Tongue (tissue), 2 donors: ENCODE measurements around the gene MAEA. TPM values are rescaled to one million over a fixed set of nuclear protein-coding genes. Genes with fewer than 3 reads are reported as not detected.
"Not testable (repeated sequence)": the region's sequence is repeated elsewhere in the genome, so short reads cannot be mapped to it uniquely, and the experiment has no call there.

ENCODE experiments used
- DNase-seq: peaks from one replicate; pipeline ENCODE4 v3.0.0-alpha.2; 2015
- total RNA-seq: library from RNA; depleted of rRNA; stranded (reverse); fragments of >200 nt; gene quantifications from one replicate; pipeline ENCODE4 v1.2.3, GENCODE V29; 2014

MAEA gene
- total RNA-seq, 1 donor from 2014 or later, result 52.5 TPM

DNA sequence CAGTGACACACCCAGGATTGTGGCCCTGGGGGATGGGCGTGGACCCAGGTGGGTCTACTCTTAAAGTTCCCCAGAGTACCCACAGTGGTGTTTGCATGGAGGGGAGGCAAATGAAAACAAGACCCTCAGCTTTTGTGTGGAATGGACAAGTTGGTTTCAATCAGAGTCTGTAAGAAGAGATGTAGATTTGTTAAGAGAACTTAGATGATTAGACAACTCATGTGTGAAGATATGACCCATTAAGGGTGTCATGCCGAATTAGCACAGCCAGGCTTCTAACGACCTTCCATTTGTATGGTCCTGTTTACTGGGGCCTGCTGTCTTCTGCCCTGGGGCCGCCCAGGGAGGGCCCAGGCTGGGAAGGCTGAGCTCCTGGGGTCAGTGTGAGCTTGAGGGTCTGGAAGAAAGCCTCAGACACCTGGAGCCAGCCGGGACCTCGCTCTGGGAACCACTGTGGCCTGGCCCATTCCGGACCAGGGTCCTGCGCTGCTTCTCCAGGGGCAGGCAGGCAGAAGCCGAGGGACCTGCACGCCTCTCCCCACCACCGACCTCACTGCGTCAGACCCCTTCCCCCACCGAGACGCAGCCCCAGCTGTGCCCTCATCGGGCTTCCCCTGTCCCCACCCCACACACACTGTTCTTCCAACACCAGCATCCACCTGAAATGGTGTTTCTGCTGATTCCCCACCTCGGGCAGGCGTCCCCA, 77.7 kb downstream of the MAEA start:
- no peak for DNase-seq

DNA sequence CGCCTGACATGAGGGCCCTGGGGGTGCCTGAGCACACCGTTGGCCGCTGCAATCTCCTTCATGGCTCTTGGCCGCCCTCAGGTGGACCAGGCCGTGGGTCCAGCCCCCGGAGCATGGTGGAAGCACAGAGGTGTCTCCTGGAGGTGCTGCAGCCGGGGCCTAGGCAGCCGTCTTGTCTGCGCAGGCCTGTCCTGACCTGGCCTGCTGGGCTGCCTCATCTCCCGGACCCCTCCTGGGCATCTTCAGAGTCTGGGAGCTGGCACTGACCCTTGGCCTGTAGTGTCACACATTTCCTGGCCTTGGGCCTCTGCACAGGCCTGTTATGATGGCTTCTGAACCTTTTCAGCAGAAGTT, 78.2 kb downstream of the MAEA start:
- DNase-seq, result no peak

DNA sequence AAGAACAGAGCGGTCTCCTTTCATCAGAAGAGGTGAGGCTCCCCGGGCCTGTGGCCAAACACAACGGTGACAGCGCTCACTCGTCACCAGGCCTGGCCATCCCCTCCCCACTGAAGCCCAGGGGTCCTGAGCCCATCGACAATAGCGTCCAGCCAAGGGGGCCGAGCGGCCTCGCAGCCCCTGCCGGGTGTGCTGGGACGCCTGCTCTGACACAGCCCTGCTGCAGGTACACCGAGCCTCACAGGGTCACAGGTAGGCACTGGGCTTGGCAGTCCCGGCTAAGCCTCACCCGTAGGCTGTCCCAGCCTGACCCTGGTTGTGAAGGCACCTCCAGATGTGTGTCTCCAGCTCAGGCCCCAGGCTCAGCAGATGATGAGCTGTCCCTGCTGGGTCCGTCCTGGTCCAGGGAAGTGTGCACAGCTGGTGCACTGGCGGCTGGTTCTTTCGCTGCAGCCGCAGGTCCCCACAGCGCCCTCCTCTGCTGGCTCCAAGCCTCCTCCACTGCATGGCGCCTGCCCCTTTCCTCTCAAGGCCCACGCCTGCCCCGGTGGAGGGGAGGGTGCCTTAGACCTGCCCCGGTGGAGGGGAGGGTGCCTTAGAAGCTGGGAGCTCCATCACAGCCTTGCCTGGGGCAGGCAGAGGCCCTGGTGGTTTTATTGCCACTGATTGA, 78.9 kb downstream of the MAEA start:
- DNase-seq, result no peak

DNA sequence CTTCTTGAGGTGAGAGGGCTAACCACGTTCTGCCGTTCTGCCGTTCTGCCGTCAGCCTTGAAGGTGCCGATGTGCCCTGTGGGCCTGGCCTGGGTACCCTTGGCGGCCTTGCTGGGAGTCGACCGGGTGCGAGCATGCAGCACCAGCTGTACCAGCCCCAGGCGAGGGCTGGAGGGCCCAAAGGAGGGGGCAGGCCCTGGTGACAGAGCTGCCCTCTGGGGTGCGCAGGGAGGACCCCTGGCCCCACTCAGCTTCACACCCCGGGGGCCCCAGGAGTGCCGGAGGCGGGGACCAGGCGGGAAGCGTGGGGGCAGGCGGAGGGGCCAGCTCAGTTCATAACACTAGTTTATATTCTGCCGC, 79.4 kb downstream of the MAEA start:
- no peak for DNase-seq

DNA sequence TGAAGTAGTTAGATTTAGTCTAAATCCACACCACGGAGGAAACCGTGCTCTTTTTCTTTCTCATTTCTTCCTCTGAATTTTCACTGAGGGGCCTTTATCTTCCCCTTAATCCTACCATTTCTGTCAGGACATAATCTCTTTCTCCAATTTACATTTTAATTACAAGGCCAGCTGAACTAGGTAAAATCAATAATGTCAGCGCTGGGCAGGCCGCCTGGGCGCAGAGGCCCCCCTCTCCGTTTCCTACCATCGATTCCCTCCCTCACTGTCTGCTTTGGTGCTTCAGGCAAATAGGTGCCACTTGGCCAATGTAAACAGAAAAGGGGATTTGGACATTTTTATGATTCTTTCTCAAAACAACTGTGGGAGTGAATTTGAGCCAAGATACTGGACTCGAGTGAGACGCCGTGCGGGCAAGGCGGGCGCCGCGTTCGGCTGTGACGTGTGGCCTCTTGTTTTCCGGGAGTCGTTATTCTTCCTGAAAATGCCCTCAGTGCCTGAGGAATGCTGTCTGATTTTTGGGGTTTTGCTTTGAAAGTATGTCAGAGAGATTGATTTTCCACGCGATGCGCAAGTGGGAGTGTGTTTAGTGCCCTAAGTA, 79.9 kb downstream of the MAEA start:
- no peak for DNase-seq

DNA sequence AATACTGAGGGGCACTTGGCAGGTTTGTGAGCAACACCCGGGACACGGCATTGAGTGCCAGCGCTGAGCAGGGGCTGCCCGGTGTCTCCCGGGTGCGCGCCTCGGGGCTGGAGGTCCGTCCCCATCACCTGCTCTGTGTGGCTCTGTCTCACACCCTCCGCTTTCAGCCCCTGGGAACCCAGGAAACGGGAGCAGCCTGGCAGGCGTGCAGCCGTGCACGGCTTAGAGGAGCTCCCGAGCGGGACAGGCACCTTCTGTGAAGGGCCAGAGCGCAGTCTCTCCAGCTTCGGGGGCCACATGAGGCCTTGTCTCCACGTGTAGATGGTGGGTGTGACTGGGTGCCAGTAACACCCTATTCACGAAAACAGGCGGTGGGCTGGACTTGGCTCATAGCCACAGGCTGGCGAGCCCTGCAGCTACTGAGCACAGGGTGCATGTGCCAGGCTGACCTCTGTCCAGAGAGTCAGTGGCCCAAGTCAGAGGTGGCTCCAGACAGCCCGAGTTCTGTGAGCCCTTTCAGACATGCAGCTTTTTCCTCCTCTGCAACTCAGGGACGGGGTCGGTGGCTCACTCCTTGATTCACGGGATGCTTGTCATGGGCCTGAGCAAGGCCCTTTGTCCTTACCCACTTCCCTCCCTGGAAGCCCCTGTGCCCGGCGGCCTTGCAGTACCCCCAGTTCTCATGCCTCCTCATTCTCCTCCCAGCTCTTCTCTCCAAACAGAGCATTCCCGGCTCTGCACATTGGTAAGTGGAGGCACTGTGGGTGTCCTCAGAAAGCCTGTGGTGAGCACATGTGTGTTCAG, 80.8 kb downstream of the MAEA start:
- DNase-seq, result no peak

DNA sequence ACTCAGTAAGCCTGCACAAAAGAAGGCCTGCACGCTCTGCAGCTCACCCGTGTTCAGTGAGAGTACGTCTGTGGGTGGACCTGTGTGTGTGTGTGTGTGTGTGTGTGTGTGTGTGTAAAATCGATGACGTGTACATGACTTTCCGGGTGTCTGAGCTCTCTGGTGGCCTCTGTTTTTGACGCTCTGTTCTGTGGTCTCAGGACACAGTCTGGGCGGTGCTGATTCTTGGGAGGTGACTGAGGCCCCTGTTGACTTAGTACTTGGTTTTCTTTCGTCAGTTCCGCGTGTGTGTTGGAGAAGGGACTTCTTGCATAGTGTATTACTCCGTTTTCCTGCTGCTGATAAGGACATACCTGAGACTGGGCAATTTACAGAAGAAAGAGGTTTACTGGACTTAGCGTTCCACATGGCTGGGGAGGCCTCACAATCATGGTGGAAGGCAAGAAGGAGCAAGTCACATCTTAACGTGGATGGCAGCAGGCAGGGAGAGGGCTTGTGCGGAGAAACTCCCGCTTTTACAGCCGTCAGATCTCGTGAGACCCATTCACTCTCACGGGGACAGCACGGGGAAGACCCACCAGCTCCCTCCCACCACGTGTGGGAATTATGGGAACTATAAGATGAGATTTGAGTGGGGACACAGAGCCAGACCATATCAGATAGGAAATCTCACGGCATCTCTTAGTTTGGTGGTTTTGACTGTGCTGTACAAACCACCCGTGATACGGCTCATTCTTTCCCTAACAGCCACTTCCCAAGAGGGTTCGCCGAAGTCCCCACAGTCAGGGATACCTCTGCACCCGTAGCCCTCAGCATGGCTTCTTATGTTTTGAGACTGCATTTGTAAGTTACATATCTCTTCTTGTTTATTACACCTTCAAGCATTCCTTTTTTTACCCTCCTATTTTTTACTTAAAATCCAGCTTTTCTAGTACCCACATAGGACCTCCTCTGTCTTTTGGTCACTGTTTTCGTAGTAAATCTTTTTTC, 81.8 kb downstream of the MAEA start:
- DNase-seq, result no peak

DNA sequence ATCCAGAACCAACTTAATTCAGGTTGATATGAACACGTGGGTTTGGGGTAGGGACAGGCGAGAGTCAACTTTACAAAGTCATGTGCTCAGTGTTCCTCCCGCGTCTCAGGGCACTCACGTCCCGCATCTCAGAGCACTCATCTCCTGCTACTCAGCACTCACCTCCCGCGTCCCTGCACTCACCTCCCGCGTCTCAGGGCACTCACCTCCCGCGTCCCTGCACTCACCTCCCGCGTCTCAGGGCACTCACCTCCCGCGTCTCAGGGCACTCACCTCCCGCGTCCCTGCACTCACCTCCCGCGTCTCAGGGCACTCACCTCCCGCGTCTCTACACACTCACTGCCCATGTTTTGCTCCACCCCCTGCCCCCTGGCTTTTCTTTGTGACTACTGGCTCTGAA, 82.9 kb downstream of the MAEA start:
- not testable (repeated sequence) for DNase-seq

DNA sequence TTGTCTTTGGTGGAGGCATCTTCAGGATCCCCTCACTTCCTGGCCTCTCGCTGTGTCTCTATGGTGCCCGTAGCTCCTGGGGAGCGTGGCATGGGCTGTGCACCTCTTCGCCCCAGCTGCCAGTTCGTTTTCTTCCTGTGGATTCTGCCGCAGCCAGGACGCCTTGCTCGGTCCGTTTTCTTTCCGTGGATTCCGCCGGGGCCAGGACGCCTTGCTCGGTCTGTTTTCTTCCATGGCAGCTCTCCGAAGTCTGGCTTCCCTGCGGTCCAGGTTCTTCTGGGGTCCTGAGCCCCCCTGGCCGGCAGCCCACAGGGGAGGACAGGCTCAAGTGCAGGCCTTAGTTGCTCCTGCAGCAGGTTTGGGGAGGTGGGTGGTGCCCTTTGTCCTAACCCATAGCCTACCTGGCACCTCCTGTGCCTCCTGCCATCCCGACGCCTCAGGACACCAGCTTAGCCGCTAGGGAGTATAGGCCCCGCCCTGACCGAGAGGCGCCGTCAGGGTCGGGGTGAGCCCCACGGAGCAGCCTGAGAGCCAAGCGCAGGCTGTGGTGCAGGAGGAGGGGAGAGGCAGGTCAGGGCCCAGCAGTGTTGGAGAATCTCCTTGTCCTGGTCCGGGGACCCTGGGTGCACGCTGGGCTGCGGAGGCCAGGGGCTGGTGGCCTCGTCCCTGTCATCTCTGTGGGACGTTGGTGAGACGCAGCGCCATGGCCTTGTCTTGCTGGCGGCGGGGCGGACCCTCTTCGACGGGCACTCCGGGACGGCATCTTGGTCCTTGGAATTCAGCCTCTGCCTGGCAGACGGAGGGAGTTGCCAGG, 84.4 kb downstream of the MAEA start:
- DNase-seq, result no peak

DNA sequence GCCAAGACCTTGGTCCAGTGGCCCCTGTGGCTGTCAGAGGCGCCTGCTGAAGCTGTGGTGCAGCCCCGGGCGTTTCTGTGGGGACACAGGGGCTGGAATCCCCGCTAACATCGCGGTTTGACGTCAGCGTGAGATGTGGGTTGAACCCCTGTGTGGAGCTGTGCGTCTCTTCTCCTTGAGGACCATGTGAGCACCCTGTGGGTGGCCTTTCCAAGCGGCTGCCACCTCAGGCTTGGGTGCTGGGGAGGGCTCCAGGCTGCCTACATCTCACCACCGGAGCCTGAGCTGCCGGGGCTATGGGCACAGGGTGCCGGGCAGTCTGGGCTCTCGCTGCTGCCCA, 85.0 kb downstream of the MAEA start:
- no peak for DNase-seq

DNA sequence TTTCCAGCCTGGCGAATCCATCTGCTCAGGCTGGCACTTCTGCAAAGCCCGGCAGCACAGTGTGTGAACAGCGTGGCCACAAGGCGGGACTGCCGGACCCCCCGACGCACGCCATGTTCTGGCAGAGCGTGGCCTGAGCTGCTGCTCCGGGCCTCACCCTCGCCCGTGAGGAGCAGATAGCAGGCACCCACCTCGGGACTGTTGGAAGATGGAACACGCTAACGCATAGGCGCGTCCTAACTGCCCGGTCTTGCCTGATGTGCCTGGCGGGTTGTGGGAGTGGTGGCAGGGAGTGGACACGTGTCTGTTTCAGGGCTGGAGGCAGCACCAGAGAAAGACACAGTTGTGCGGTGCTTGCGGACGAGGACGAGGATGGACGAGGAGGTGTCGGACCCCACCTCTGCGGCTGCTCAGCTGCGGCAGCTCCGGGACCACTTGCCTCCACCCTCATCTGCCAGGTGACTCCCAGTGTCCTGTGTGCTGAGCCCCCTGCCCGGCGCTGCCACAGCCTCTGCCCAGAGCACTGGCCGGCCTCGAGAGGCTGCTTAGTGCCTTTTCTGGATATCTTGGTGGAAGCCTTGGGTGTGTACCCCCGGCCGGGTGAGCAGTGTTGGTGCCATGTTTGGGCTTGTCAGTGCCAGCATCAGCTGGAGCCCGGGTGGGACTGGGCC, 85.5 kb downstream of the MAEA start:
- no peak for DNase-seq

DNA sequence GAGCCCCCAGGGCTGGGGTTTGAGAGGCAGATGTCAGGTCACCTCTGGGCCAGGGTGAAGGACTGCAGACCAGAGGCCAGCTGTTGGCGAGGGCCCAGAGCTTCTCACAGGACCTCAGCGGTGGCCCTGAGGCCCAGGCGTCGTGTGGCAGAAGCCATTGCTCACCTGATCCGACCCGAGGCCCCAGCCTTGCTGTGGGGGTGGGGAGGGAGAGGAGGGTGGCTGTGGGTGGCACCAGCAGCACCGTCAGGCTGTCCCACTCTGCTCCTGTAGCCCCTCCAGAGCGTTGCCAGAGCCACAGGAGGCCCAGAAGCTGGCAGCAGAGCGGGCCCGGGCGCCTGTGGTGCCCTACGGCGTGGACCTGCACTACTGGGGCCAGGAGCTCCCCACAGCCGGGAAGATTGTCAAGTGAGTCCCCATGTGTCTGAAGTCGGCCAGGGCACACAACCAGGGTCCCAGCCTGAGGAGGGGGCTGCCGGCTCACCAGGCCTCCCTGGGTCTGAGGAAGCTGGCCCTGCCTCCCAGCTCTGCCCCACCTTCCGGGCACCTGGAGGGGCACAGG, 86.2 kb downstream of the MAEA start:
- DNase-seq, result no peak

DNA sequence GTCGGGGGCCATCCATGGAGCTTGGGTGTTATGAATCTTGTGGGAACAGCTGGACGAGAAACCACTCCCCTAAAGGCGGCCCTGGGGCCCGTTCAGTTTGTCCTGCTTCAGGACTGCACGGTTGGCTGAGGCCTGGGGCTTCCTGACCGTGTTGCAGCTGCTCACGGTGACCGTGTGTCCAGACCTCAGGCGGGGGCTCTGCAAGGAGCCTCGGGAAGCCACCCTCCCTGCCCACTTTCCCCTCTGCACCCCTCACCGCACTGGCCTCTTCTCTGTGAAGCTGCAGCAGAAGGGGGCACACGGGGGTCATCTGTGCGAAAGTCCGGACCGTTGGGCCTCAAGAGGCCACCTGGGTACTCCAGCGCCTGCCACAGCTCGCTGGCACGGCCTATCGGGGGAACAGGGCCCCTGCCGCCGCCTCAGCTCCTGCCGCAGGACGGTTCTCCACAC, 86.7 kb downstream of the MAEA start:
- DNase-seq, result peak; percentile 12

DNA sequence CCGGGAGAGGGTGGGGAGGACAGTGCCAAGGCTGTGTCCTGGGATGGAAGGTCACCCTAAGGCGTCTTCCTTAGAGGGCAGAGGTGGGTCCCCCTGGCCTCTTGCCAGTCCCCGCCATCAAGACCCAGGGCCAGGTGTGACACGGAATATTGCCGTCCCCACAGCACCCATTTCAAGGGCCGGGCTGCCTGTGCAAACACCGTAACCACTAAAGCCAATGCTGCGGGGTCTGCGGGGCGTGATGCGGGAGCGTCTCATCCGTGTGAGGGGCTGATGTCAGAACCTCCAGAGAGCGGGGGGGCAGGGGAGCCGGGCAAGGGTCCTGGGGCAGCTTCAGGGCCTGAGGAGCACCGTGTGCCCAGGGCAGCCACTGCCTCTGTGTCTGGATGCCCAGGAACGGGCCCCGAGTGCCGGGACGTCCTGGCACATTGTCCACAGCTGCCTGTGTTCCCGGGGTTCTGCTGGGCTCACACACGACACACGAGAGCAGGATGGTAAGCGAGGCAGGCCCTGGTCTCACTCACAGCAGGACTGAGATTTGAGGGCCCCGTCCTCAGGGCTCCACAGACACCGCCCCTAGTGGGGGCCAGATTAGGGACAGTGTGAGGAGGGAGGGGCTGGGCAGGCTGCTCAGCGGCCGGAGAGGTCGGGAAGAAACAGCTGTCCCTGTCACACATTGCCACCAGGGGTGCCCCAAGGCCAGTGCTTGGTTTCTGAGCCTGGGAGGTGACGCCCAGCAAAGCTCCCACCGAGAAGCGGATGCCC, 87.3 kb downstream of the MAEA start:
- DNase-seq, result peak; percentile 78

DNA sequence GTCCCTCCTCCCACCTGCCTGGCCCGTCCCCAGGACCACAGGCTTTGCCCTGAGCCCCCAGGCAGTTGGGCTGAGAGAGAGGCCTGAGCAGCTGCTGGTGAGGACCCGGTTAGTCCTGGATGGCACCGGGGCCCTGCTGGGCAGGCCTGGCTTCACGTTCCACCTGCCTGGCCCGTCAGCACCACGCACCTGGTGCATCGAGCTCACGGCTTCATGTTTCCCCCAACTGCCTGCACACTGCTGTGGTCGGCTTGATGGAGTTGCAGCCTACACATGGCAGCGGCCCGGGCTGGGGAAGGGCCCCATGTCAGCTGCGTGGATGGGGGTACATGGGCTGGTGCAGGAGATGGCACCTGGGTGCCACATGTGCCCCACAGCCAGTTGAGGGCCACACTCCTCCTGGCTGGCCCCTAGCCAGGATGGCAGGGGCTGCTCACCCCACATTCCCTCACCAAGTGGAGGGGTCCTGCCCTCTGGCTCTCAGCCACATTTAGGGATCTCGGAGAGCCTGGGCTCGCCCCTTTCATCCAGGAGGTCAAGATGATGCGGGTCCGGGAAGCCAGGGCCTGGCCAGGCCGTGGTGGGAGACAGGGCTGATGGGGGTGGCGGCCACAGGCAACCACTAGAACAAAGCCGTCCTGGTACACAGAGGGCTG, 88.0 kb downstream of the MAEA start:
- no peak for DNase-seq

DNA sequence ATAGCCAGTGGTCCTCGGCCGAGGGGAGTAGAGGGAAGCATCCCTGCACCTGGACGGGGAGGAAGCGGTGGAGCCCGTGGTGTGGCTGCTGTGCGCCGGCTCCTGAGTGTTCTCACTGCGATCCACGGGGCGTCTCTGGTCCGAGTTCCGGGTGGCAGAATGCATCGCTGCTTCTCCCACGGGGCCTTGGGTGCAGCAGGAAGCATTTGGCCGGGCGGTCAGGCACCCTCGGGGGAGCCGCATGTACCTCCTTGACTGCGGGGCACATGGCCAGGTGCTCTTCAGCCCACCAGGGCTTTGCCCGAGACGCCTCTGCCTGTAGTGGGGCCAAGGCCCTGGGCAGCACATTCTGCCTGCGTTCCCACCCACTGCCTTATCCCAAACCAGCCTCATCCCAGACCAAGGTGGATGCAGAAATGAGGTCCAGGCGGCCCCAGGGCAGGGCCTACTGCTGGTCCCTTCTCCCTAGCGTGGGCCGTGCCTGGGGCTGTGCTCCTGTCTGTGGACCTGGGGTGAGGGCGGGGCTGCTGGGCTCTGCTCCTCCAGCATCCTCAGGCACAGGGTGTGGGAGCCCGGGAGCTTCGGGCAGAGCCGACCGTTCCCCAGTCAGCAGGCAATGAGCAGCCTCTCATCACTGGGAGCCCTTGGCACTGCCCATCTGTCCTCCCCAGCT, 89.0 kb downstream of the MAEA start:
- DNase-seq, result no peak

DNA sequence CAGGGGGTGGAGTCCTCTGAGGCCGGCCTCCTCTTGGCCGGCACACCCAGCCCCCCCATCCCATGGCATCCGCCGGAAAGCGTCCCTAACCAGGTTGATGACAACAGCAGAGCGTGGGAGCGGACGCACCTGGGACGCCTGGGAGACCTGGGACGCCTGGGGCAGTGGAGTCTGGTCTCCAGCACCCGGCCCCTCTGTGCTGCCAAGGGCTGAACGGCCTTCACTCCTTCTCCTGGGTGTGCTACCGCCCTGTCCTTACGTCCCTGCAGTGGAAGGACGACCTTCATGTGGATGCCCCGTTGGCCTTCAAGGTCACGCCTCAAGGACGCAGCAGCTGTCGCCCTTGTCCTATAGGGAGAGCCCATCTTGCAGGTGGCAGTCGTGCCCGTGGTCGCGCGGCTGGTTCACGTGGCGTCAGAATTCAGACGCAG, 89.7 kb downstream of the MAEA start:
- no peak for DNase-seq

DNA sequence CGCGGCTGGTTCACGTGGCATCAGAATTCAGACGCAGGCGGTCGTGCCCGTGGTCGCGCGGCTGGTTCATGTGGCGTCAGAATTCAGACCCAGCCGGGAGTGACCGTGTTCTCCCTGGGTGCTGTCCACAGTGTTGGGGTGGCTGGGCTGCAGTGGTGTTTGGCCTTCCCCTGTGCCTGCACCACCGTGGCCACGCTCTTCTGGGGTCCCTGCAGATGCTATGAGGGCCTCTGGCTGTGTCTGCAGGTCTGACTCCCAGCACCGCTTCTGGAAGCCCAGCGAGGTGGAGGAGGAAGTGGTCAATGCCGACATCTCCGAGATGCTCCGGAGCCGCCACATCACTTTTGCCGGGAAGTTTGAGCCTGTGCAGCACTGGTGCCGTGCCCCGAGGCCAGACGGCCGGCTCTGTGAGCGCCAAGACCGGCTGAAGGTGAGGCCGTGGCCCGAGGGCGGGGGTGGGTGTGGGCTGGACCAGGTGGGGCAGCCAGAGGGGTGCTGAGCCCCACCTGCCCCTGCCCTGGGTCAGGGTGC, 90.2 kb downstream of the MAEA start:
- DNase-seq, result no peak
